GM18858 (cell line): ENCODE results near the gene RGS9.
"Not testable (repeated sequence)": the region's sequence is repeated elsewhere in the genome, so short reads cannot be mapped to it uniquely, and the experiment has no call there.

Source experiments
- ATAC-seq: cut with Tn5 transposase; IDR thresholded peaks from one replicate; pipeline ENCODE4 v1.9.1; 2021; ENCODE audit not compliant: unreplicated experiment

The RGS9 gene

GRCh38 chr17:65205655-65206054 lies 68.5 kb downstream of the RGS9 start:
- no peak for ATAC-seq

- ATAC-seq: not testable (repeated sequence)
These were observed 70.3 kb downstream of the RGS9 start for GRCh38 chr17:65207448-65207847.

- ATAC-seq: no peak
These were observed 71.5 kb downstream of the RGS9 start for GRCh38 chr17:65208717-65209116.

- ATAC-seq: no peak
These were observed 81.1 kb downstream of the RGS9 start for GRCh38 chr17:65218261-65218660.

- ATAC-seq: no peak
These were observed 82.0 kb downstream of the RGS9 start for GRCh38 chr17:65219124-65219523.

- no peak for ATAC-seq
These were observed 82.5 kb downstream of the RGS9 start for GRCh38 chr17:65219707-65220106.

- ATAC-seq: no peak
These were observed 83.6 kb downstream of the RGS9 start for GRCh38 chr17:65220732-65221131.

- ATAC-seq: no peak
These were observed 85.1 kb downstream of the RGS9 start for GRCh38 chr17:65222214-65222738.

GRCh38 chr17:65225061-65225460 lies 87.9 kb downstream of the RGS9 start:
- ATAC-seq: no peak

GRCh38 chr17:65226227-65226626 lies 89.1 kb downstream of the RGS9 start:
- no peak for ATAC-seq

GRCh38 chr17:65227637-65228036 lies 90.5 kb downstream of the RGS9 start:
- no peak for ATAC-seq

GRCh38 chr17:65228287-65228686 lies 91.1 kb downstream of the RGS9 start:
- ATAC-seq: no peak

GRCh38 chr17:65228734-65229620 lies 91.8 kb downstream of the RGS9 start:
- ATAC-seq: peak; percentile 62

- ATAC-seq: no peak
These were observed 92.4 kb downstream of the RGS9 start for GRCh38 chr17:65229621-65229995.

GRCh38 chr17:65230040-65230439 lies 92.9 kb downstream of the RGS9 start:
- no peak for ATAC-seq

GRCh38 chr17:65231086-65231485 lies 93.9 kb downstream of the RGS9 start:
- no peak for ATAC-seq

- ATAC-seq: no peak
These were observed 94.6 kb downstream of the RGS9 start for GRCh38 chr17:65231662-65232335.

GRCh38 chr17:65235284-65235683 lies 98.1 kb downstream of the RGS9 start:
- no peak for ATAC-seq

- ATAC-seq: no peak
These were observed 99.2 kb downstream of the RGS9 start for GRCh38 chr17:65236321-65236720.

- no peak for ATAC-seq
These were observed 106.9 kb downstream of the RGS9 start for GRCh38 chr17:65243838-65244625.

- ATAC-seq: no peak
These were observed 109.1 kb downstream of the RGS9 start for GRCh38 chr17:65246252-65246651.
